ENCODE data around the gene TLR1. TPM values are rescaled to one million over a fixed set of nuclear protein-coding genes. Genes with fewer than 3 reads are reported as not detected.

Gene TLR1
- polyA plus RNA-seq, 3 donors = 49.8 to 117 (median 62.2) TPM

- H2AFZ ChIP-seq (ENCODE audit: insufficient read depth, low read depth, low read length, poor library complexity, severe bottlenecking) = no peak overlapping the region
- peaks cover 10 to 33% (median 23%) of the 10 kb centered on the region in 7 donors for H3K9me3 Mint-ChIP-seq
- H3K9ac ChIP-seq (ENCODE audit: insufficient read depth, low read length, poor library complexity, severe bottlenecking) = no peak overlapping the region
- H3K27ac Mint-ChIP-seq = no peak overlapping the region
- no peaks in the 10 kb centered on the region for H3K27me3 ChIP-seq (ENCODE audit: control insufficient read depth in 2 of 2, insufficient read depth in 2 of 2, low read length in 2 of 2)
- peaks cover 15 to 24% of the 10 kb centered on the region in 2 donors for H3K36me3 Mint-ChIP-seq
- H3K4me1 Mint-ChIP-seq = peaks cover 26% of the 10 kb centered on the region
- peaks cover 0 to 10% of the 10 kb centered on the region in 2 donors for H3K36me3 ChIP-seq (replicated peaks in 1 of 2; ENCODE audit: control insufficient read depth in 1 of 2, insufficient read depth in 2 of 2, low read length in 2 of 2)
- intact Hi-C loops (cut with micrococcal nuclease) = no loop called here
- H3K79me2 ChIP-seq (ENCODE audit: insufficient read depth, low read length) = no peaks in the 10 kb centered on the region
- no peak overlapping the region for H3K27ac ChIP-seq (ENCODE audit: low read depth in 1 of 2, low read length in 2 of 2)
- H3K4me2 ChIP-seq (replicated peaks; ENCODE audit: extremely low read depth, low read length, poor library complexity, severe bottlenecking) = no peak overlapping the region
- no peaks in the 10 kb centered on the region for H4K20me1 ChIP-seq (ENCODE audit: insufficient read depth, low read length)
- TF ChIP-seq, protein P1, sequence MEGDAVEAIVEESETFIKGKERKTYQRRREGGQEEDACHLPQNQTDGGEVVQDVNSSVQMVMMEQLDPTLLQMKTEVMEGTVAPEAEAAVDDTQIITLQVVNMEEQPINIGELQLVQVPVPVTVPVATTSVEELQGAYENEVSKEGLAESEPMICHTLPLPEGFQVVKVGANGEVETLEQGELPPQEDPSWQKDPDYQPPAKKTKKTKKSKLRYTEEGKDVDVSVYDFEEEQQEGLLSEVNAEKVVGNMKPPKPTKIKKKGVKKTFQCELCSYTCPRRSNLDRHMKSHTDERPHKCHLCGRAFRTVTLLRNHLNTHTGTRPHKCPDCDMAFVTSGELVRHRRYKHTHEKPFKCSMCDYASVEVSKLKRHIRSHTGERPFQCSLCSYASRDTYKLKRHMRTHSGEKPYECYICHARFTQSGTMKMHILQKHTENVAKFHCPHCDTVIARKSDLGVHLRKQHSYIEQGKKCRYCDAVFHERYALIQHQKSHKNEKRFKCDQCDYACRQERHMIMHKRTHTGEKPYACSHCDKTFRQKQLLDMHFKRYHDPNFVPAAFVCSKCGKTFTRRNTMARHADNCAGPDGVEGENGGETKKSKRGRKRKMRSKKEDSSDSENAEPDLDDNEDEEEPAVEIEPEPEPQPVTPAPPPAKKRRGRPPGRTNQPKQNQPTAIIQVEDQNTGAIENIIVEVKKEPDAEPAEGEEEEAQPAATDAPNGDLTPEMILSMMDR (IDR thresholded peaks at IDR 0.05) = no peak
- H3K4me1 ChIP-seq (ENCODE audit: control insufficient read depth in 1 of 2, insufficient read depth in 2 of 2, low read length in 2 of 2) = peaks cover 34 to 45% of the 10 kb centered on the region in 2 donors
- no peak for DNase-seq
- no peak overlapping the region for H3K4me3 ChIP-seq (replicated peaks in 1 of 3; ENCODE audit: low read depth in 2 of 3, low read length in 3 of 3)
- no peak overlapping the region for H3K4me3 Mint-ChIP-seq
- peaks cover 0 to 1% (median 0%) of the 10 kb centered on the region in 3 donors for H3K27me3 Mint-ChIP-seq (ENCODE audit: low read depth in 3 of 3)
- peaks cover 27% of the 10 kb centered on the region in 2 donors for H3K9me3 ChIP-seq (replicated peaks in 1 of 2; ENCODE audit: control insufficient read depth in 1 of 2, insufficient read depth in 1 of 2, low read length in 2 of 2)
Observed at GRCh38 chr4:38747629-38748028, 57.0 kb downstream of the TLR1 start.

Small RNA genes lying within 50 kb of the gene (small RNA-seq; reads per million reads assigned to genes)
- not detected for gene RNA5SP158 (ENCODE audit: insufficient read length, low read depth)

Other genes with a start within 250 kb of the TLR1 start
- 10 to 100 TPM; 46.3 to 95.7 (median 53.9) TPM for gene KLF3, start 140.6 kb downstream of the TLR1 start, polyA plus RNA-seq
- gene TLR10, start 21.8 kb downstream of the TLR1 start, polyA plus RNA-seq = 1 to 10 TPM; 1.1 to 1.2 (median 1.1) TPM
- 10 to 100 TPM in 2 of 3 donors, 1 to 10 TPM in 1; 7.7 to 12.7 (median 11.5) TPM for gene TLR6, start 52.0 kb upstream of the TLR1 start, polyA plus RNA-seq
- 10 to 100 TPM in 1 of 3 donors, 1 to 10 TPM in 2; 3.2 to 12.0 (median 4.1) TPM for gene FAM114A1, start 63.0 kb upstream of the TLR1 start, polyA plus RNA-seq
- 1 to 10 TPM in 1 of 3 donors, under 1 TPM in 2; 0.31 to 1.1 (median 0.43) TPM for gene TMEM156, start 227.6 kb upstream of the TLR1 start, polyA plus RNA-seq

Data from CD14-positive monocyte (primary cell).